Kidney (tissue), 14 donors: Measurements from ENCODE around the gene GPRIN3. TPM values are rescaled to one million over a fixed set of nuclear protein-coding genes. Genes with fewer than 3 reads are reported as not detected.

Experiments
- DNase-seq, 5 donors: peaks; one replicate each; pipeline ENCODE4 v3.0.0-alpha.2; 2013 to 2020
- FAIRE-seq: peaks from 2 replicates; lab custom pipeline; 2012; peaks lifted over from hg19 to GRCh38; lab: Jason Lieb, UNC
- H3K27ac ChIP-seq, 2 donors: one replicate each; pipeline ENCODE4 v1.7.0; 2013; ENCODE audit warnings: low read depth in 2 of 2, low read length in 2 of 2, inconsistent platforms in 1 of 2
- H3K27me3 ChIP-seq: one replicate; pipeline ENCODE4 v1.7.1; 2013; ENCODE audit warnings: low read length, inconsistent platforms; ENCODE audit not compliant: control insufficient read depth, insufficient read depth
- H3K36me3 ChIP-seq, 3 donors: one replicate each; pipeline versions ENCODE4 v1.7.0 to v1.7.1; 2013; ENCODE audit warnings: low read length in 3 of 3, control low read depth in 1 of 3, inconsistent platforms in 1 of 3; ENCODE audit not compliant: insufficient read depth in 3 of 3, control insufficient read depth in 2 of 3
- H3K4me1 ChIP-seq, 3 donors: one replicate each; pipeline versions ENCODE4 v1.7.0 to v1.7.1; 2013; ENCODE audit warnings: low read length in 3 of 3, inconsistent platforms in 1 of 3, low read depth in 1 of 3; ENCODE audit not compliant: control insufficient read depth in 2 of 3, insufficient read depth in 2 of 3
- H3K4me3 ChIP-seq, 3 donors: one replicate each; pipeline versions ENCODE4 v1.7.0 to v1.8.1; 2013; ENCODE audit warnings: low read length in 3 of 3, control low read depth in 1 of 3, inconsistent platforms in 1 of 3
- H3K9ac ChIP-seq, 3 donors: one replicate each; pipeline versions ENCODE4 v1.7.0 to v1.7.1; 2013; ENCODE audit warnings: low read length in 3 of 3, control low read depth in 1 of 3, inconsistent platforms in 1 of 3
- H3K9me3 ChIP-seq, 3 donors: one replicate each; pipeline versions ENCODE4 v1.7.0 to v1.7.1; 2013; ENCODE audit warnings: low read length in 3 of 3, control low read depth in 1 of 3, inconsistent platforms in 1 of 3; ENCODE audit not compliant: control insufficient read depth in 2 of 3, insufficient read depth in 1 of 3
- CTCF ChIP-seq: IDR thresholded peaks from 3 replicates; pipeline ENCODE4 v1.5.1; 2012; ENCODE audit warnings: mild to moderate bottlenecking, moderate library complexity, borderline replicate concordance; ENCODE audit not compliant: insufficient read depth; ENCODE audit errors: extremely low read depth
- intact Hi-C: fragments of 100-400 bp; cut with DNase I; formaldehyde crosslinking; loops from one replicate; pipeline ENCODE4 v1.11.1; 2022
- polyA plus RNA-seq: library from polyadenylated mRNA; stranded (reverse); fragments of 350-450 nt; fragmentation: Illumina TruSeq; extraction: RNeasy Lipid Tissue Mini Kit (QIAGEN cat#74804); gene quantifications from one replicate; pipeline ENCODE4 v1.2.3, GENCODE V29; 2014; ENCODE audit warnings: low read depth, low replicate concordance; ENCODE audit not compliant: insufficient read depth
- total RNA-seq: library from RNA; stranded (reverse); fragmentation: NEBNext Ultra II Directional; extraction: Animal tissue kit (Norgen Biotek cat#: 25700); gene quantifications from one replicate; pipeline ENCODE4 v1.2.1, GENCODE V29; 2021
- donor health status: control.
- donor health status: control.
- donor health status: control.
- donor health status: control.
- donor health status: control.
- donor health status: DM: yes; HTN: yes; CAD: no.
- donor health status: Normal renal cell carcinoma (clear cell type).

The GPRIN3 gene
- total and polyA plus RNA-seq, 2 donors from 2014 or later, result 2.2 to 15.2 TPM

DNA sequence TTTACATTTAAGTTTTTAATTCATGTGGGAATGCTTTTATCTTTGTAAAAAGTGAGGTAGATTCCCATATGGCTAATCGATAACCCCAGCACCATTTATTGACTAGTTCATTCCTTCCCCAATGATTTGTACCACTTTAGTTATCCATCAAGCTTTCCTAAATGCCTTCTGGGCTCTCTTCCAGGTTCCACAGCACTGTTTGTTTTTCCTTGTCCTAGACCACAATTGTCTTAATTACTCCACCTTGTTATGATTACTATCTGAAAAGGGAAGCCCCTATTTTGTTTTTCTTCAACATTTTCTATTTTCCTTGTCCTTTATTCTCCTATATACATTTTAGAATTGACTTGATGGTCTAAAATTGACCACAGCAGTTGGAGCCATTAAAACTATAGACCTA is 48.5 kb upstream of the GPRIN3 start:
- no peak for TF ChIP-seq CTCF
- no peaks in the 10 kb centered on the region for H3K4me1 ChIP-seq
- no peak overlapping the region for H3K27ac ChIP-seq
- intact Hi-C loops, result no loop called here
- no peak for FAIRE-seq
- no peak overlapping the region for H3K9ac ChIP-seq
- no peak overlapping the region for H3K4me3 ChIP-seq
- H3K36me3 ChIP-seq, result no peaks in the 10 kb centered on the region
- no peaks in the 10 kb centered on the region for H3K27me3 ChIP-seq
- H3K9me3 ChIP-seq, result no peaks in the 10 kb centered on the region
- DNase-seq, result peak in 1 of 5 donors; percentile 13

DNA sequence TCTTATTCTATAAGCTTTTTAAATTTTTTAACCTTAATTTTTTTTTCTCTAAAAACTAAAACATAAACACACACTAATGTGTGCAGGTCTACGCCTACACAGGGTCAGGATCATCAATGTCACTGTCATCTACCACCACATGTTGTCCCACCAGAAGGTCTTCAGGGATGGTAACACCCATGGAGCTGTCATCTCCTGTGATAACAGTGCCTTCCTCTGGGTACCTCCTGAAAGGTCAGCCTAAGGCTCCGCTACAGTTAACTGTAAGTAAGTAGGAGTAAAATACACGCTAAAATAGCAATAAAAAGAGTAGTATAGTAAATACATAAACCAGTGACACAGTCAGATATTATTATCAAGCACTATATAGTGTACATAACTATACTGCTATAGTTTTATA is 45.9 kb upstream of the GPRIN3 start:
- Histone ChIP-seq H3K4me1 (no peaks in the 10 kb centered on the region), H3K9me3 (no peaks in the 10 kb centered on the region), H3K9ac (no peak overlapping the region), H3K36me3 (no peaks in the 10 kb centered on the region), H3K27ac (no peak overlapping the region), H3K27me3 (no peaks in the 10 kb centered on the region), H3K4me3 (no peak overlapping the region)
- intact Hi-C loops, result no loop called here
- no peak for TF ChIP-seq CTCF
- FAIRE-seq (no peak), DNase-seq (no peak)

DNA sequence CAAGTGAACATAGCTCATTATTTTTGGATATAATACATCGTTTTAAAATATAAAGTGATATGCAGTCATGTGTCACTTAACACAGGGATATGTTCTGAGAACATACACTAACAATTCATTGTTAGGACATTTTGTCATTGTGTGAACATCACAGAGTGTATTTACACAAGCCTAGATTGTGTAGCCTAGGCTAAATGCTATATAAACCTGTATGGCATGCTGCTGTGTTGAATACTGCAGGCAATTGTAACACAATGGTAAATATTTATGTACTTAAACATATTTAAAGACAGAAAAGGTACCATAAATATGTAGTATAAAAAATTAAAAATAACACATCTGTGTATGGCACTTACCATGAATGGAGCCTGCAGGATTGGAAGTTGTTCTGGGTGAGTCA is 44.9 kb upstream of the GPRIN3 start:
- no peak for TF ChIP-seq CTCF
- no peak overlapping the region for H3K9ac ChIP-seq
- H3K36me3 ChIP-seq, result no peaks in the 10 kb centered on the region
- H3K27me3 ChIP-seq, result no peaks in the 10 kb centered on the region
- intact Hi-C loops, result no loop called here
- DNase-seq (no peak), FAIRE-seq (no peak)
- H3K9me3 ChIP-seq, result peaks cover 0 to 3% (median 0%) of the 10 kb centered on the region in 3 donors
- no peak overlapping the region for H3K4me3 ChIP-seq
- H3K27ac ChIP-seq, result no peak overlapping the region
- no peaks in the 10 kb centered on the region for H3K4me1 ChIP-seq

GRCh38 chr4:89351201-89351600 is 43.6 kb upstream of the GPRIN3 start:
- DNase-seq (no peak), FAIRE-seq (no peak)
- Histone ChIP-seq H3K36me3 (no peaks in the 10 kb centered on the region), H3K27ac (no peak overlapping the region), H3K4me1 (no peaks in the 10 kb centered on the region), H3K4me3 (no peak overlapping the region), H3K9ac (no peak overlapping the region), H3K9me3 (peaks cover 0 to 3% (median 0%) of the 10 kb centered on the region in 3 donors), H3K27me3 (no peaks in the 10 kb centered on the region)
- TF ChIP-seq CTCF, result no peak
- intact Hi-C loops, result no loop called here
